Testis (tissue), 3 donors: ENCODE measurements around the gene WFDC1. TPM values are rescaled to one million over a fixed set of nuclear protein-coding genes. Genes with fewer than 3 reads are reported as not detected.

ENCODE experiments used
- DNase-seq: peaks from one replicate; pipeline ENCODE4 v3.0.0-alpha.2; 2019
- H3K27ac ChIP-seq, 2 donors: fragments of 200-600 bp; sonication (generic); one replicate each; pipeline ENCODE4 v1.5.1; 2019
- H3K27me3 ChIP-seq: fragments of 200-600 bp; sonication (generic); one replicate; pipeline ENCODE4 v1.5.1; 2019
- H3K36me3 ChIP-seq: fragments of 200-600 bp; sonication (generic); one replicate; pipeline ENCODE4 v1.5.1; 2017; ENCODE audit warnings: low read depth; ENCODE audit errors: missing control alignments
- H3K4me1 ChIP-seq: fragments of 200-600 bp; sonication (generic); one replicate; pipeline ENCODE4 v1.5.1; 2019
- H3K4me3 ChIP-seq, 2 donors: fragments of 200-600 bp; sonication (generic); one replicate each; pipeline ENCODE4 v1.5.1; 2017 to 2019
- H3K9me3 ChIP-seq: fragments of 200-600 bp; sonication (generic); one replicate; pipeline ENCODE4 v1.5.1; 2017
- POLR2A ChIP-seq: fragments of 450-650 bp; IDR thresholded peaks from one replicate; pipeline ENCODE4 v1.6.1; 2017; ENCODE audit warnings: antibody characterized with exemption, mild to moderate bottlenecking, moderate library complexity
- WGBS, 2 donors: methylation state at CpG; one replicate each; pipeline ENCODE4 v1.1.5; 2018; 5-methylcytosine and 5-hydroxymethylcytosine counted together
- intact Hi-C: fragments of 100-400 bp; cut with DNase I; formaldehyde crosslinking; loops from one replicate; pipeline ENCODE4 v1.15.1; 2023; ENCODE audit warnings: low total_unique reads
- polyA plus RNA-seq: library from polyadenylated mRNA; stranded (reverse); fragments of 350-450 nt; fragmentation: Illumina TruSeq; extraction: RNeasy Lipid Tissue Mini Kit (QIAGEN cat#74804); gene quantifications from one replicate; pipeline ENCODE4 v1.2.3, GENCODE V29; 2014; ENCODE audit warnings: low read depth, low replicate concordance; ENCODE audit not compliant: insufficient read depth
- total RNA-seq, 2 donors: library from RNA; depleted of rRNA; stranded (reverse); fragments of >200 nt; gene quantifications; one replicate each; pipeline ENCODE4 v1.2.3, GENCODE V29; 2016
- TF ChIP-seq, protein P1 (sequence below), 3 experiments: fragments of 450-650 bp in 2 of 3; fragments of 200-600 bp in 1 of 3; sonication (generic) in 1 of 3; IDR thresholded peaks; one replicate each; pipeline ENCODE4 v1.5.1; 2016 to 2019; ENCODE audit warnings: antibody characterized with exemption in 3 of 3, mild to moderate bottlenecking in 2 of 3, moderate library complexity in 1 of 3

The WFDC1 gene
- total and polyA plus RNA-seq, 3 donors from 2014 or later, result 16.4 to 23.5 (median 18.9) TPM

DNA sequence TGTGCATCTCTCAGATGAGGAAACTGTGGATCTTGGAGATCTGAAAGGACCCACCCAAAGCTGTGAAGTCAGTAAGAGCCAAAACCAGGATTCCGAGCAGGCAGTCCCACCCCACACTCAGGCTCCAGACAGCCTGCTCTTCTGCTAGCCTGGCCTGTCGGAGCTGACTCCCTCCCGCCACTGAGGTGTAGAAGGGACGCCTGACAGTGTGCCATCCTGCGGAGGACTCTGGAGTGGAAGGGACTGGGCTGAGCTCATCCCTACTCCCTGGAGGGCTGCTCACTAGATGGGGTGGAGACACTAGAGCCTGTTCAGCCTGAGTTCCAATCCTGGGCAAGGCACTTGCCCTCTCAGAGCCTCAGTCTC is 36.0 kb downstream of the WFDC1 start:
- H3K4me1 ChIP-seq, result no peaks in the 10 kb centered on the region
- no peaks in the 10 kb centered on the region for H3K9me3 ChIP-seq
- no peak overlapping the region for H3K27ac ChIP-seq
- intact Hi-C loops, result no loop called here
- H3K27me3 ChIP-seq, result no peaks in the 10 kb centered on the region
- no peak for DNase-seq
- TF ChIP-seq POLR2A, result no peak
- TF ChIP-seq, protein P1, sequence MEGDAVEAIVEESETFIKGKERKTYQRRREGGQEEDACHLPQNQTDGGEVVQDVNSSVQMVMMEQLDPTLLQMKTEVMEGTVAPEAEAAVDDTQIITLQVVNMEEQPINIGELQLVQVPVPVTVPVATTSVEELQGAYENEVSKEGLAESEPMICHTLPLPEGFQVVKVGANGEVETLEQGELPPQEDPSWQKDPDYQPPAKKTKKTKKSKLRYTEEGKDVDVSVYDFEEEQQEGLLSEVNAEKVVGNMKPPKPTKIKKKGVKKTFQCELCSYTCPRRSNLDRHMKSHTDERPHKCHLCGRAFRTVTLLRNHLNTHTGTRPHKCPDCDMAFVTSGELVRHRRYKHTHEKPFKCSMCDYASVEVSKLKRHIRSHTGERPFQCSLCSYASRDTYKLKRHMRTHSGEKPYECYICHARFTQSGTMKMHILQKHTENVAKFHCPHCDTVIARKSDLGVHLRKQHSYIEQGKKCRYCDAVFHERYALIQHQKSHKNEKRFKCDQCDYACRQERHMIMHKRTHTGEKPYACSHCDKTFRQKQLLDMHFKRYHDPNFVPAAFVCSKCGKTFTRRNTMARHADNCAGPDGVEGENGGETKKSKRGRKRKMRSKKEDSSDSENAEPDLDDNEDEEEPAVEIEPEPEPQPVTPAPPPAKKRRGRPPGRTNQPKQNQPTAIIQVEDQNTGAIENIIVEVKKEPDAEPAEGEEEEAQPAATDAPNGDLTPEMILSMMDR (IDR thresholded peaks at IDR 0.05), result no peak
- H3K4me3 ChIP-seq, result no peak overlapping the region
- no peaks in the 10 kb centered on the region for H3K36me3 ChIP-seq
- 92 to 100% methylated on average over 2 to 4 of the region's 5 CpGs for WGBS, 2 donors

DNA sequence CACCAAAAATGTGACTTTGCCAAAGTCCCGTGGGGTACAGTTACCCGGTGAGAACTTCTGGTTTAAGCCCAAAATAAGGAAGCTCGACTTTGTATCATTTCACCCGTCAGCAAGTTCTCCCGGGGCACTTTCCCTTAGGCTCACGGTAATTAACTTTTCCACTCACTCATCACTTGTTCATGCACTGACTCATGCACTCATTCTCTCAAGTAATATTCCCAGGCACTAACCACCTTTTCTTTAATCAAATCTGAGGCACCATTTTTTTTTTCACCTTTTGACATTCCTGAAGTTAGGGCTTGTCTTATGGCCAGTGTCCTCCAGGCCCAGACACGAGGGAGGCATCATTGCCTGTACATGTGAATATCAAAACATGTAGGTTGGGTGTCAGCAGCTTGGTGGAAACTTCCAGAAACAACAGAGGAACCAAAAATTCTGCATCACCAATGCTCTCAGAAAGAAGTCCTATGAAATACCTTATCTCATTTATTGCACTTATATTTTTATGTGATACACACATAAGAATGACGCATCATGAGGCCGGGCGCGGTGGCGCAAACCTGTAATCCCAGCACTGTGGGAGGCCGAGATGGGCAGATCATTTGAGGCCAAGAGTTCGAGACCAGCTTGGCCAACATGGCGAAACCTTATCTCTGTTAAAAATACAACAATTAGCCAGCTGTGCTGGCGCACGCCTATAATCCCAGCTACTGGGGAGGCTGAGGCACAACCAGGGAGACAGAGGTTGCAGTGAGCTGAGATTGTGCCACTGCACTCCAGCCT is 37.5 kb downstream of the WFDC1 start:
- Histone ChIP-seq H3K27ac (no peak overlapping the region), H3K9me3 (no peaks in the 10 kb centered on the region), H3K36me3 (no peaks in the 10 kb centered on the region), H3K4me3 (no peak overlapping the region), H3K27me3 (no peaks in the 10 kb centered on the region), H3K4me1 (no peaks in the 10 kb centered on the region)
- TF ChIP-seq POLR2A, result no peak
- TF ChIP-seq, protein P1 (IDR thresholded peaks at IDR 0.05), result no peak
- DNase-seq, result no peak
- intact Hi-C loops, result no loop called here
- 92 to 94% methylated on average over 17 of the region's 17 CpGs for WGBS, 2 donors

DNA sequence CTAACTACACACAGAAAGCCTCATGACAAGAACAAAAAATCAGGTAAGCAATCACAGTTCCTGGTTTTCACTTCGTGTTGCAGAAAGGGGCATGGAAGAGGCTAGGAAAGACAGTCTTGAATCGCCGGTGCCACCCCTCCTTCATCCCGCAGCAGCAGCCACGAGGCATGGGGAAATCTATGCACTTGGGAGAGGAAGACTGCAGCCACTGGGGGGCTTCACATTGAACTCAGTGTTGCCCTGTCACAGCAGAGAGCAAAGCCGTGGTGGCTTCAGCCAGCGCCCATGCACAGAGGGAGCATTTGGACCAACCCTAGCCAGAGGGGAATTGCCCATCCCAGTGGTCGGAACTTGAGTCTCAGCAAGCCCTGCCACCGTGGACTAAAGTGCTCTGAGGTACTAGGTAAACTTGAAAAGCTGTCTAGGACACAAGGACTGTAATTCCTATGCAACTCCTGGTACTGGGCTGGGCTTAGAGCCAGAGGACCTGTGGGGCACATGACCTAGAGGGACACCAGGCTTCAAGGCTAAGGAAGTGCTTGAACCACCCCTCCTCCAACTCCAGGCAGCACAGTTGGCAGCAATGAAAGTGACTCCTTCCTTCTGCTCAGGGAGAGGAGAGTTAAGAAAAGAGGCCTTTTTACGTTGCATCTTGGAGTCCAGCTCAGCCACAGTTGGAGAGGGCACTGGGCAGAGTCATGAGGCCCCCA is 38.5 kb downstream of the WFDC1 start:
- TF ChIP-seq POLR2A, result no peak
- TF ChIP-seq, protein P1 (IDR thresholded peaks at IDR 0.05), result no peak
- no peaks in the 10 kb centered on the region for H3K27me3 ChIP-seq
- intact Hi-C loops, result no loop called here
- DNase-seq, result no peak
- H3K9me3 ChIP-seq, result no peaks in the 10 kb centered on the region
- no peak overlapping the region for H3K4me3 ChIP-seq
- no peaks in the 10 kb centered on the region for H3K36me3 ChIP-seq
- no peaks in the 10 kb centered on the region for H3K4me1 ChIP-seq
- no peak overlapping the region for H3K27ac ChIP-seq
- WGBS, 2 donors, result 73 to 76% methylated on average over 9 to 10 of the region's 10 CpGs

DNA sequence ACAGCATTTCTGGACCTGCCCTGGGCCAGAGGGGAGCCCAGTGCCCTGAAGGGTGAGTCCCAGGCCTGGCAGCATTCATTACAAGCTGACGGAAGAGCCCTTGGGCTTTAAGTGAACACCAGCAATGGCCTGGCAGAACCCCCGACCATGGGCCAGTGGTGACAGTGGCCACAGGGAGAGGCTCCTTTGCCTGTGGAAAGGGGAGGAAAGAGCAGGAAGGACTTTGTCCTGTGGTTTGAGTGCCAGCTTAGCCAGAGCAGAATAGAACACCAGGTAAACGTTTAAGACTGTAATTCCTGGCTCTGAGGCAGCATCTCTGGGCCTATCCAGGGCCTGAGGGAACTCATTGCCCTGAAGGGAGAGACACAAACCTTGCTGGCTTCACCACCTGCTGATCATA is 39.4 kb downstream of the WFDC1 start:
- no peaks in the 10 kb centered on the region for H3K9me3 ChIP-seq
- intact Hi-C loops, result no loop called here
- no peaks in the 10 kb centered on the region for H3K4me1 ChIP-seq
- WGBS, 2 donors, result 82 to 89% methylated on average over 2 to 3 of the region's 3 CpGs
- TF ChIP-seq, protein P1 (IDR thresholded peaks at IDR 0.05), result no peak
- TF ChIP-seq POLR2A, result no peak
- H3K4me3 ChIP-seq, result no peak overlapping the region
- DNase-seq, result no peak
- no peaks in the 10 kb centered on the region for H3K36me3 ChIP-seq
- no peak overlapping the region for H3K27ac ChIP-seq
- H3K27me3 ChIP-seq, result no peaks in the 10 kb centered on the region
